HEK293T (cell line): ENCODE results near the gene GNPDA1.

ENCODE experiments used
- CTCF ChIA-PET: fragments of 350-600 bp; formaldehyde crosslinking; extraction: SDS; loops from one replicate; lab custom pipeline; 2021; ENCODE audit warnings: antibody characterized with exemption, inconsistent platforms; lab: Yijun Ruan, JAX
- POLR2A ChIA-PET: fragments of 350-600 bp; formaldehyde crosslinking; extraction: SDS; loops from one replicate; lab custom pipeline; 2020; ENCODE audit warnings: antibody characterized with exemption, inconsistent platforms; lab: Yijun Ruan, JAX
- DNase-seq: peaks from one replicate; pipeline ENCODE4 v3.0.0; 2012; ENCODE audit warnings: mixed read lengths; ENCODE audit errors: extremely low spot score
- ARNT ChIP-seq: fragments of 450-650 bp; IDR thresholded peaks from 2 replicates; pipeline ENCODE4 v1.6.1; 2017; ENCODE audit warnings: mild to moderate bottlenecking
- BHLHE40 ChIP-seq: fragments of 450-650 bp; IDR thresholded peaks from 2 replicates; pipeline ENCODE4 v1.6.1; 2016; ENCODE audit warnings: mild to moderate bottlenecking, moderate library complexity, borderline replicate concordance
- ELF4 ChIP-seq: fragments of 450-650 bp; IDR thresholded peaks from 2 replicates; pipeline ENCODE4 v1.6.1; 2017; ENCODE audit warnings: antibody characterized with exemption
- FOXA1 ChIP-seq: fragments of 450-650 bp; IDR thresholded peaks from 2 replicates; pipeline ENCODE4 v1.6.1; 2016; ENCODE audit warnings: mild to moderate bottlenecking
- FOXK2 ChIP-seq: fragments of 450-650 bp; IDR thresholded peaks from 2 replicates; pipeline ENCODE4 v1.6.1; 2016; ENCODE audit warnings: mild to moderate bottlenecking
- FOXM1 ChIP-seq: fragments of 450-650 bp; IDR thresholded peaks from 2 replicates; pipeline ENCODE4 v1.6.1; 2017; ENCODE audit warnings: mild to moderate bottlenecking, borderline replicate concordance
- HDGF ChIP-seq: fragments of 450-650 bp; IDR thresholded peaks from 2 replicates; pipeline ENCODE4 v1.6.1; 2017; ENCODE audit warnings: antibody characterized with exemption, borderline replicate concordance
- L3MBTL2 ChIP-seq: fragments of 450-650 bp; conservative IDR thresholded peaks from 2 replicates; pipeline ENCODE4 v1.6.1; 2016; ENCODE audit warnings: mild to moderate bottlenecking
- LEF1 ChIP-seq: fragments of 450-650 bp; IDR thresholded peaks from 2 replicates; pipeline ENCODE4 v1.6.1; 2017; ENCODE audit warnings: mild to moderate bottlenecking, borderline replicate concordance
- NFRKB ChIP-seq: fragments of 450-650 bp; IDR thresholded peaks from 2 replicates; pipeline ENCODE4 v1.6.1; 2016; ENCODE audit warnings: mild to moderate bottlenecking, moderate library complexity
- PKNOX1 ChIP-seq: fragments of 450-650 bp; IDR thresholded peaks from 2 replicates; pipeline ENCODE4 v1.6.1; 2016
- SP1 ChIP-seq: fragments of 450-650 bp; IDR thresholded peaks from 2 replicates; pipeline ENCODE4 v1.6.1; 2017
- SUZ12 ChIP-seq: fragments of 450-650 bp; IDR thresholded peaks from 2 replicates; pipeline ENCODE4 v1.6.1; 2016; ENCODE audit warnings: mild to moderate bottlenecking
- TARDBP ChIP-seq: fragments of 450-650 bp; IDR thresholded peaks from 2 replicates; pipeline ENCODE4 v1.6.1; 2016
- ZNF384 ChIP-seq: fragments of 450-650 bp; IDR thresholded peaks from 2 replicates; pipeline ENCODE4 v1.6.1; 2016

Gene GNPDA1

GRCh38 chr5:141986072-141986471 is 26.8 kb downstream of the GNPDA1 start:
- POLR2A ChIA-PET, result interaction anchor here (1.0 to 1.1 kb wide), 2 partner anchors 17 kb away, joined by 3 read pairs; partner anchors contain the start of gene RNF14
- TF ChIP-seq BHLHE40 (no peak), TARDBP (no peak), FOXM1 (no peak)

DNA sequence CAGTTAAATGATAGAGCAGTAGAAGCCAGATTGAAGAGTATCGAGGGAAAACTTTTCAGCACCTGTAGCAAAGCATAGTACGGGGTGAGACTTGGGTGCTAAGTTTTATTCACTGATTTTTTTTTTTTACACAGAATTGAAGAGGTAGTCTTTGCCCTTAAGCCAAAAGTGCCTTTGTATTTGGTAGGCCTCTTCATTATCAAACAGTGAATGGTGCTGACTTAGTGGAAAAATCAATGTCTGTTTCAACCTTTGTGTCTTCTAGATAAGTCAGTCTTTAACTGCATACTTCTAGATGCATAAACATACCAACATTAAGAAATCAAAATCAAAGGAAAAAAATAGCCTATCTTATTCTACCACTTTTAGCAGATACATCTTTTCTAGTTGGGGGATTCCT is 30.2 kb downstream of the GNPDA1 start:
- TF ChIP-seq FOXM1 (no peak), L3MBTL2 (no peak), TARDBP (no peak), NFRKB (no peak), HDGF (no peak), BHLHE40 (no peak), FOXA1 (no peak), SP1 (no peak)
- no peak for DNase-seq
- ChIA-PET POLR2A (no interaction called here), CTCF (no interaction called here)

More at GRCh38 chr5:141986072-141986471, 26.8 kb downstream of the GNPDA1 start:
- CTCF ChIA-PET, result interaction anchor here (0.6 to 0.7 kb wide), 2 partner anchors 10 to 223 kb away, joined by 5 read pairs; no protein-coding TSS in a partner anchor
- no peak for DNase-seq

DNA sequence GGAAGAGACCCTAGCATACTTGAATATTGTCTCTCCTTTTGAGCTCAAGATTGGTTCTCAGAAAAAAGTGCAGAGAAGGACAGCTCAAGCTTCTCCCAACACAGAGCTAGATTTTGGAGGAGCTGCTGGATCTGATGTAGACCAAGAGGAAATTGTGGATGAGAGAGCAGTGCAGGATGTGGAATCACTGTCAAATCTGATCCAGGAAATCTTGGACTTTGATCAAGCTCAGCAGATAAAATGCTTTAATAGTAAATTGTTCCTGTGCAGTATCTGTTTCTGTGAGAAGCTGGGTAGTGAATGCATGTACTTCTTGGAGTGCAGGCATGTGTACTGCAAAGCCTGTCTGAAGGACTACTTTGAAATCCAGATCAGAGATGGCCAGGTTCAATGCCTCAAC is 34.4 kb downstream of the GNPDA1 start:
- CTCF ChIA-PET, result interaction anchor here (1.4 to 2.1 kb wide), 2 partner anchors 9 to 33 kb away, joined by 4 to 11 read pairs; partner anchors contain the start of gene RNF14
- DNase-seq, result no peak
- POLR2A ChIA-PET, result interaction anchor here (1.4 to 1.7 kb wide), 2 partner anchors 9 to 19 kb away, joined by 3 to 6 read pairs; partner anchors contain the start of gene RNF14
- TF ChIP-seq ARNT (no peak), ZNF384 (no peak), SUZ12 (no peak), PKNOX1 (no peak), TARDBP (no peak), HDGF (no peak), FOXK2 (no peak)

DNA sequence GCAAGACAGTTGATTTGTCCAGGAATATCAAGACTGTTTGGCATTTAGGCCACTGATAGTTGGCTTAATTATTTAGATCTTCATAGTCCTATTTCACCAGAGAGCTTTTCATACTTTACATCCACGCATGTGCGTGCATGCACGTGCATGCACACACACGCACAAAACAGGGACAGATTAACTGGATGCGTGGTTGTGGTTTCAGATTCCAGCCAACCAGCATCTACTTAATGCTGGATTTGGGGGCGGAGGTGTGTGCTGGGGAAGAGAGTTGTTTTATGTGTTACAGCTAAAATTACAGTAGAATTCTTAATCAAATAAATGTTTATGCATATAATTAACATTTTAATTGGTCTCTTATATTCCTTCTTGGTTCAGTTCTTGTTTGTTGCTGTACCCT is 36.7 kb downstream of the GNPDA1 start:
- no peak for TF ChIP-seq ZNF384
- TF ChIP-seq BHLHE40, result no peak
- no peak for TF ChIP-seq TARDBP
- TF ChIP-seq LEF1, result no peak
- TF ChIP-seq HDGF, result no peak
- ChIA-PET CTCF (interaction anchor here (0.7 kb wide), 1 partner anchor 16 kb away, joined by 3 read pairs; no protein-coding TSS in a partner anchor), POLR2A (no interaction called here)
- DNase-seq, result no peak

DNA sequence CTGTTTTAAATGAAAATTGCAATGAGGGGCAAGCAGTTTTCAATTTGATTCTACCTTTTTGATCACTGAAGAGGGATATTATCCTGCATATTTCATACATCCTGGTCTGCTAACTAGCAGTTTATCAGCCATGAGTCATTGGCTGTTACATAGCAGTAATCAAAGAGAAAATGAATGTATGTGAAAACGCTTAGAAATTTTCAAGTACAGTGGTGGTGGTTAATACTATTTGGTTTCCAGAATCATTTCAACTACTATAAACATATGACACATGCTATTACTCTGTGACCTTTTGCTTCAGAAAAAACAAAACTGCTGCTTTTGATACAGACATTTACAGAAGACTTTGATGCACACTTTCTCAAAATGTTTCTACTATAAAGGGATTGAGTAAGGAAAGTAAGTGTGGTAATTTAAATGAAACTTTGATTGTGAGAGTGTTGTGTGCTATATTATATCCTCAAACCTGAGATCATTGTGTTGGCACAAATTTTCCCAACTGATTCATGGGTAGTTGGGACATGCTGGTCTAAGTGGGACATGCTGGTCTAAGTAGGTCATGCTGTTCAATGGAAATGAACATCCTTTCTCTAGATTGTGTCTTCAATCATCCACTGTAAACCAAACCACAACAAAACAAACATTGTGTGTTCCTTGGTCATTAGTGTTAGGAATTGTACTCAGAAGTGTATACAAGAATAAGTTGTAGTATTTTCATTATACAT is 38.8 kb downstream of the GNPDA1 start:
- no peak for TF ChIP-seq SP1
- TF ChIP-seq L3MBTL2, result no peak
- no peak for TF ChIP-seq LEF1
- TF ChIP-seq ELF4, result no peak
- DNase-seq, result no peak
- ChIA-PET CTCF (no interaction called here), POLR2A (no interaction called here)

- ChIA-PET CTCF (interaction anchor here (0.6 to 2.9 kb wide), 18 partner anchors 8 to 301 kb away, joined by 3 to 20 read pairs (median 5); partner anchors contain the start of genes DELE1 and PCDH1), POLR2A (interaction anchor here (0.6 to 2.4 kb wide), 15 partner anchors 8 to 1296 kb away, joined by 3 to 19 read pairs (median 4); partner anchors contain the start of genes DELE1, GNPDA1, NDFIP1 and RELL2)
- TF ChIP-seq FOXM1, result no peak
- no peak for TF ChIP-seq ARNT
- DNase-seq, result peak; percentile 36
Measured at GRCh38 chr5:141969783-141970771, 42.8 kb downstream of the GNPDA1 start.

- ChIA-PET POLR2A (interaction anchor here (0.6 to 2.4 kb wide), 21 partner anchors 9 to 1295 kb away, joined by 3 to 19 read pairs (median 3); partner anchors contain the start of genes DELE1, GNPDA1, NDFIP1 and RELL2), CTCF (interaction anchor here (0.5 to 1.9 kb wide), 29 partner anchors 9 to 350 kb away, joined by 3 to 20 read pairs (median 4); partner anchors contain the start of genes DELE1, DIAPH1, HDAC3 and PCDH1)
- peak; percentile 95 for DNase-seq
- TF ChIP-seq HDGF (no peak), L3MBTL2 (no peak; the same call in 1 of the 2 replicates), PKNOX1 (peak; percentile 85)
Measured at GRCh38 chr5:141968914-141969608, 43.8 kb downstream of the GNPDA1 start, which contains the start of gene RNF14. RNF14 (plus strand) TSS chr5:141969105; CDS start chr5:141973589, 4,484 bp downstream.
